ENCODE measurements around the gene PLPP4. TPM values are rescaled to one million over a fixed set of nuclear protein-coding genes. Genes with fewer than 3 reads are reported as not detected.

PLPP4 gene
- total RNA-seq, 1 experiment from 2014 or later: not detected

DNA sequence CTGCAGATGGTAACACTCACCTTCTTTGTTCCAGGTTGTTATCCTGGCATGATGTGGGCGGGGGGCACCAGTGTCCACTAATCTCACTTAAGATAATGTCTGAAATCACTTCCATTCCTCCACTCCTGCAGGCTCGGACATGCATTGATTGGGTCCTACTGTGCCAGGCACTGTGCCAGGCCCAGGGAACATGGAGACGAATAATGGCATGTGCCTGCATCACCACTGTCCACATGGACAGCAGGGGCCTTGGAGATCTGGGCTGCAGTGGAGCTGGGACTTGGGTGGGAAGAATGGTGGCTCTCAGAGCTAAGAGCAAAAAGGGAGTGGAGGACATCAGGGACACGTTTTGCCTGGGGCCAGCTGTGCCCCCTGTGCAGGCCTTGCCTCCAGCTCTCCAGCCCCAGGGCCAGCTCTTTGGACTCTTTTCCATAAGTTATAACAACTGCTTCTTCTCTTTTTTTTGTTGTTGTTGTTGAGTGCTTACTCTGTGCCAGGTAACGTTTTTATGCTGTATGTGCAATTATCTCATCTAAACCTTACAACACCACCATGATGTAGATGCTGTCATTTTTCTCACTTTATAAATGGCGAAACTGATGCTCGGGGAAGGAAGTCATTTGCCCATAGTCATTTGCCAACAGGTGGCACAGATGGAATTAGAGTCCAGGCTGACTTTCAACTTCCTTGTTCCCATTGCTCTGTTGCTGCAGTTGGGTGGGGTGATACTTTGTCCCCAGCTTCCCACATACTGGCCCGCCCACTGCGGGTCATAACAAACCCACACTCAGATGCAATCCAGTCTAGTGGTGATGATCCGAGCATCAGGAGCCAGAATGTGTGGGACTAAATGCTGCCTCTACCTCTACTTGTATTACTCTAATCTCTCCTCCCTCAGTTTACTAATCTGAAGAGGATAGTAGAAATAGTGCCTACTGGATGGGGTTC, 19.1 kb downstream of the PLPP4 start (continued):
- TF ChIP-seq, protein P1, sequence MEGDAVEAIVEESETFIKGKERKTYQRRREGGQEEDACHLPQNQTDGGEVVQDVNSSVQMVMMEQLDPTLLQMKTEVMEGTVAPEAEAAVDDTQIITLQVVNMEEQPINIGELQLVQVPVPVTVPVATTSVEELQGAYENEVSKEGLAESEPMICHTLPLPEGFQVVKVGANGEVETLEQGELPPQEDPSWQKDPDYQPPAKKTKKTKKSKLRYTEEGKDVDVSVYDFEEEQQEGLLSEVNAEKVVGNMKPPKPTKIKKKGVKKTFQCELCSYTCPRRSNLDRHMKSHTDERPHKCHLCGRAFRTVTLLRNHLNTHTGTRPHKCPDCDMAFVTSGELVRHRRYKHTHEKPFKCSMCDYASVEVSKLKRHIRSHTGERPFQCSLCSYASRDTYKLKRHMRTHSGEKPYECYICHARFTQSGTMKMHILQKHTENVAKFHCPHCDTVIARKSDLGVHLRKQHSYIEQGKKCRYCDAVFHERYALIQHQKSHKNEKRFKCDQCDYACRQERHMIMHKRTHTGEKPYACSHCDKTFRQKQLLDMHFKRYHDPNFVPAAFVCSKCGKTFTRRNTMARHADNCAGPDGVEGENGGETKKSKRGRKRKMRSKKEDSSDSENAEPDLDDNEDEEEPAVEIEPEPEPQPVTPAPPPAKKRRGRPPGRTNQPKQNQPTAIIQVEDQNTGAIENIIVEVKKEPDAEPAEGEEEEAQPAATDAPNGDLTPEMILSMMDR (IDR thresholded peaks at IDR 0.05 in 2 of 3, conservative IDR thresholded peaks at IDR 0.05 in 1 of 3; ENCODE audit: borderline replicate concordance in 1 of 3, insufficient read depth in 1 of 3, low read depth in 2 of 3, low read length in 2 of 3): no peak
- TF ChIP-seq ELF1 (IDR thresholded peaks at IDR 0.05; ENCODE audit: borderline replicate concordance, low read depth): no peak
- no peak for TF ChIP-seq JUND (IDR thresholded peaks at IDR 0.05)
- TF ChIP-seq ZFX (IDR thresholded peaks at IDR 0.05): no peak
- TF ChIP-seq EGR1 (IDR thresholded peaks at IDR 0.05; ENCODE audit: low read depth): no peak
- no peak for TF ChIP-seq POLR2A (IDR thresholded peaks at IDR 0.05; ENCODE audit: borderline replicate concordance, extremely low read depth, insufficient read depth, insufficient read length)

DNA sequence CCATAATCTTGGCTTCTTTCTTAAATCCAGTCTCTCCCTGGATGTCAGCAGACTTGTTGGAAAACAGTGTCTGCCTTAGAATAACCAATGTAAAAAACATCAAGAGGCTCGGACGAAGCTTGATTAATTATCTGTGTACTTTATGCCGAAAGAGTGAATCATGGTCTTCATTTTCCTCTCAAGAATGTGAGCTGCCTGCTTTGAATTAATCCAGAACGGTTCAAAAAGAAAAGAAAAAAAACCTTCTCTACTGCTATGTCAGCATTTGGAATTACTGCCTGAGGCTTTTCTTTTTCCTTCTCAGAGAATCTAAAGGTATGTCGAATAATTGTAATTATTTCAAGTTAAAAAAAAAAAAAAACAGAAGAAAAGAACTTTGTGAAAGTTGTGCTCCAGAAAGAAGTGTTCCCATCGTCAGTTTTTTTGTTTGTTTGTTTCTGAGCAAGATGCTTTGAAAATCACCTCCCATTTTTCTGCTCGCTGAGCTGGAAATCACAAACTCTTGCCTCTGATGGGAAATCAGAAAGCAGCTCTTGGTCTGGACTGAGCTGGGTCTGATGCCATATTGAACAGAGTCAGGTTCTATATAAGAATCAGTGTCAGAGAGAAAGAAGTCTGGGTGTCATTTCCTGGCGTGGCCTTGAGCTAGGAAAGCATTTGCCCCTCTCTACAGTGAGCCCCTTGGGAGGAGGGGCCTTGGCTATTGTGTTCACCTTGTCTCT, 20.2 kb downstream of the PLPP4 start:
- Histone ChIP-seq H3K4me1 (ENCODE audit: control insufficient read depth in 1 of 2, insufficient read depth in 2 of 2, low read length in 2 of 2) (no peaks in the 10 kb centered on the region), H3K36me3 (ENCODE audit: control insufficient read depth in 1 of 2, insufficient read depth in 2 of 2, low read length in 2 of 2) (no peaks in the 10 kb centered on the region), H3K27ac (ENCODE audit: low read depth, low read length) (no peak overlapping the region), H3K79me2 (ENCODE audit: insufficient read depth, low read length) (no peaks in the 10 kb centered on the region), H2AFZ (ENCODE audit: low read depth, low read length, poor library complexity, severe bottlenecking) (no peak overlapping the region), H3K27me3 (ENCODE audit: insufficient read depth, low read length) (0 out of 2 replicates have a peak, but pooled peaks cover 9% of the 10 kb centered on the region), H3K4me2 (ENCODE audit: low read length) (no peak overlapping the region), H4K20me1 (ENCODE audit: insufficient read depth) (no peaks in the 10 kb centered on the region), H3K9ac (ENCODE audit: low read length) (no peak overlapping the region), H3K4me3 (replicated peaks in 1 of 2; ENCODE audit: low read depth in 1 of 2, low read length in 2 of 2) (no peak overlapping the region), H3K9me3 (ENCODE audit: control insufficient read depth in 1 of 2, insufficient read depth in 1 of 2, low read depth in 1 of 2, low read length in 2 of 2) (no peaks in the 10 kb centered on the region), H3K9me2 (ENCODE audit: insufficient read depth) (no peaks in the 10 kb centered on the region)
- RAD21 ChIA-PET (ENCODE audit: low non-redundant PET in 1 of 2, low total read pairs in 2 of 2, uncharacterized antibody in 2 of 2, unreplicated experiment in 2 of 2): no interaction called here
- intact Hi-C loops (cut with micrococcal nuclease): no loop called here
- CTCF ChIA-PET: no interaction called here
- ATAC-seq: no peak
- TF ChIP-seq ZNF274 (IDR thresholded peaks at IDR 0.05; ENCODE audit: low read depth, low read length) (no peak), ELF1 (IDR thresholded peaks at IDR 0.05; ENCODE audit: borderline replicate concordance, low read depth) (no peak), POLR2A (IDR thresholded peaks at IDR 0.05; ENCODE audit: borderline replicate concordance, extremely low read depth, insufficient read depth, insufficient read length) (no peak), POLR2AphosphoS5 (IDR thresholded peaks at IDR 0.05; ENCODE audit: low read depth, low read length) (no peak), ZFX (IDR thresholded peaks at IDR 0.05) (no peak), SIN3A (IDR thresholded peaks at IDR 0.05; ENCODE audit: low read depth) (no peak), CBX3 (IDR thresholded peaks at IDR 0.05; ENCODE audit: low read depth) (no peak), CEBPB (IDR thresholded peaks at IDR 0.05; ENCODE audit: low read depth) (no peak), RAD21 (IDR thresholded peaks at IDR 0.05; ENCODE audit: low read depth) (no peak), TCF7L2 (IDR thresholded peaks at IDR 0.05; ENCODE audit: borderline replicate concordance, extremely low read depth, insufficient read depth, insufficient read length) (no peak)
- TF ChIP-seq, protein P2, sequence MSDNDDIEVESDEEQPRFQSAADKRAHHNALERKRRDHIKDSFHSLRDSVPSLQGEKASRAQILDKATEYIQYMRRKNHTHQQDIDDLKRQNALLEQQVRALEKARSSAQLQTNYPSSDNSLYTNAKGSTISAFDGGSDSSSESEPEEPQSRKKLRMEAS (IDR thresholded peaks at IDR 0.05): no peak
- TF ChIP-seq, protein P3, sequence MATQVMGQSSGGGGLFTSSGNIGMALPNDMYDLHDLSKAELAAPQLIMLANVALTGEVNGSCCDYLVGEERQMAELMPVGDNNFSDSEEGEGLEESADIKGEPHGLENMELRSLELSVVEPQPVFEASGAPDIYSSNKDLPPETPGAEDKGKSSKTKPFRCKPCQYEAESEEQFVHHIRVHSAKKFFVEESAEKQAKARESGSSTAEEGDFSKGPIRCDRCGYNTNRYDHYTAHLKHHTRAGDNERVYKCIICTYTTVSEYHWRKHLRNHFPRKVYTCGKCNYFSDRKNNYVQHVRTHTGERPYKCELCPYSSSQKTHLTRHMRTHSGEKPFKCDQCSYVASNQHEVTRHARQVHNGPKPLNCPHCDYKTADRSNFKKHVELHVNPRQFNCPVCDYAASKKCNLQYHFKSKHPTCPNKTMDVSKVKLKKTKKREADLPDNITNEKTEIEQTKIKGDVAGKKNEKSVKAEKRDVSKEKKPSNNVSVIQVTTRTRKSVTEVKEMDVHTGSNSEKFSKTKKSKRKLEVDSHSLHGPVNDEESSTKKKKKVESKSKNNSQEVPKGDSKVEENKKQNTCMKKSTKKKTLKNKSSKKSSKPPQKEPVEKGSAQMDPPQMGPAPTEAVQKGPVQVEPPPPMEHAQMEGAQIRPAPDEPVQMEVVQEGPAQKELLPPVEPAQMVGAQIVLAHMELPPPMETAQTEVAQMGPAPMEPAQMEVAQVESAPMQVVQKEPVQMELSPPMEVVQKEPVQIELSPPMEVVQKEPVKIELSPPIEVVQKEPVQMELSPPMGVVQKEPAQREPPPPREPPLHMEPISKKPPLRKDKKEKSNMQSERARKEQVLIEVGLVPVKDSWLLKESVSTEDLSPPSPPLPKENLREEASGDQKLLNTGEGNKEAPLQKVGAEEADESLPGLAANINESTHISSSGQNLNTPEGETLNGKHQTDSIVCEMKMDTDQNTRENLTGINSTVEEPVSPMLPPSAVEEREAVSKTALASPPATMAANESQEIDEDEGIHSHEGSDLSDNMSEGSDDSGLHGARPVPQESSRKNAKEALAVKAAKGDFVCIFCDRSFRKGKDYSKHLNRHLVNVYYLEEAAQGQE (IDR thresholded peaks at IDR 0.05; ENCODE audit: low read depth): no peak
- TF ChIP-seq, protein P4, sequence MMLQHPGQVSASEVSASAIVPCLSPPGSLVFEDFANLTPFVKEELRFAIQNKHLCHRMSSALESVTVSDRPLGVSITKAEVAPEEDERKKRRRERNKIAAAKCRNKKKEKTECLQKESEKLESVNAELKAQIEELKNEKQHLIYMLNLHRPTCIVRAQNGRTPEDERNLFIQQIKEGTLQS (IDR thresholded peaks at IDR 0.05): no peak
- POLR2A ChIA-PET: no interaction called here
- no TSS peak for BruUV-seq (replicated peaks)
- DNase-seq (ENCODE audit: low read depth, low spot score): no peak
